ENCODE measurements around the gene BLMH. TPM values are rescaled to one million over a fixed set of nuclear protein-coding genes. Genes with fewer than 3 reads are reported as not detected.

BLMH gene
- total and polyA plus RNA-seq, 2 donors (not counting 3 experiments of a cell fraction or from before 2014, with no cell fraction given), result 24.6 to 65.8 TPM

GRCh38 chr17:30218799-30219198 lies 72.9 kb downstream of the BLMH start:
- Histone ChIP-seq H3K27me3 (ENCODE audit: control insufficient read depth in 2 of 2, insufficient read depth in 2 of 2, low read length in 2 of 2) (peaks cover 16% of the 10 kb centered on the region in 2 experiments), H3K9me3 (replicated peaks; ENCODE audit: control insufficient read depth, insufficient read depth, low read length) (no peaks in the 10 kb centered on the region), H4K20me1 (replicated peaks; ENCODE audit: control insufficient read depth, extremely low read depth, insufficient read depth, low read length) (no peaks in the 10 kb centered on the region), H3K9me1 (replicated peaks; ENCODE audit: control insufficient read depth, extremely low read depth, insufficient read depth, low read length) (no peaks in the 10 kb centered on the region), H2AFZ (ENCODE audit: low read depth, low read length) (no peak overlapping the region), H3K9ac (replicated peaks; ENCODE audit: extremely low read depth, insufficient read depth, low read length) (no peak overlapping the region), H3K4me3 (replicated peaks in 1 of 3; ENCODE audit: insufficient read depth in 1 of 3, low read depth in 1 of 3, low read length in 3 of 3) (no peak overlapping the region), H3K4me2 (ENCODE audit: insufficient read depth, low read length) (no peak overlapping the region), H3K79me2 (ENCODE audit: control insufficient read depth, insufficient read depth, low read length) (no peaks in the 10 kb centered on the region), H3K4me1 (ENCODE audit: control insufficient read depth, extremely low read depth, insufficient read depth, low read length) (no peaks in the 10 kb centered on the region), H3K36me3 (ENCODE audit: control insufficient read depth in 2 of 2, extremely low read depth in 1 of 2, insufficient read depth in 2 of 2, low read length in 2 of 2) (no peaks in the 10 kb centered on the region), H3K27ac (ENCODE audit: insufficient read depth, low read depth, low read length) (no peak overlapping the region)
- ChIA-PET CTCF (no interaction called here), POLR2A (no interaction called here)
- TF ChIP-seq, protein P1, sequence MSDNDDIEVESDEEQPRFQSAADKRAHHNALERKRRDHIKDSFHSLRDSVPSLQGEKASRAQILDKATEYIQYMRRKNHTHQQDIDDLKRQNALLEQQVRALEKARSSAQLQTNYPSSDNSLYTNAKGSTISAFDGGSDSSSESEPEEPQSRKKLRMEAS (IDR thresholded peaks at IDR 0.05; ENCODE audit: insufficient read depth, insufficient read length), result no peak
- TF ChIP-seq GATA2 (IDR thresholded peaks at IDR 0.05; ENCODE audit: insufficient read depth, insufficient read length, low read depth, low read length) (no peak), MYC (IDR thresholded peaks at IDR 0.05; ENCODE audit: low read depth, low read length) (no peak)
- DNase-seq (ENCODE audit: low read depth, low spot score) (no peak), FAIRE-seq (no peak)
- BruUV-seq (replicated peaks), result no TSS peak
- dilution Hi-C loops (cut with MboI; ENCODE audit: extremely low pct_ligation_motif_present, low sequenced_read_pairs) (no loop called here), intact Hi-C loops (cut with micrococcal nuclease) (no loop called here)

- BruUV-seq (replicated peaks), result no TSS peak
- CTCF ChIA-PET, result no interaction called here
- dilution Hi-C loops (cut with MboI; ENCODE audit: extremely low pct_ligation_motif_present, low sequenced_read_pairs), result no loop called here
- no peak overlapping the region for H3K4me3 ChIP-seq (replicated peaks in 1 of 3; ENCODE audit: insufficient read depth in 1 of 3, low read depth in 1 of 3, low read length in 3 of 3)
- POLR2A ChIA-PET, result no interaction called here
- peaks cover 16% of the 10 kb centered on the region in 2 experiments for H3K27me3 ChIP-seq (ENCODE audit: control insufficient read depth in 2 of 2, insufficient read depth in 2 of 2, low read length in 2 of 2)
- no peaks in the 10 kb centered on the region for H3K9me3 ChIP-seq (replicated peaks; ENCODE audit: control insufficient read depth, insufficient read depth, low read length)
- H3K9me1 ChIP-seq (replicated peaks; ENCODE audit: control insufficient read depth, extremely low read depth, insufficient read depth, low read length), result no peaks in the 10 kb centered on the region
- FAIRE-seq (no peak), DNase-seq (ENCODE audit: low read depth, low spot score) (no peak)
- H3K27ac ChIP-seq (ENCODE audit: insufficient read depth, low read depth, low read length), result no peak overlapping the region
- no peaks in the 10 kb centered on the region for H3K4me1 ChIP-seq (ENCODE audit: control insufficient read depth, extremely low read depth, insufficient read depth, low read length)
- H3K4me2 ChIP-seq (ENCODE audit: insufficient read depth, low read length), result no peak overlapping the region
- intact Hi-C loops (cut with micrococcal nuclease), result no loop called here
- no peak overlapping the region for H2AFZ ChIP-seq (ENCODE audit: low read depth, low read length)
- no peaks in the 10 kb centered on the region for H3K79me2 ChIP-seq (ENCODE audit: control insufficient read depth, insufficient read depth, low read length)
- H3K36me3 ChIP-seq (ENCODE audit: control insufficient read depth in 2 of 2, extremely low read depth in 1 of 2, insufficient read depth in 2 of 2, low read length in 2 of 2), result no peaks in the 10 kb centered on the region
- TF ChIP-seq JUN (IDR thresholded peaks at IDR 0.05; ENCODE audit: borderline replicate concordance, insufficient read depth, insufficient read length, low read depth) (no peak), GATA2 (IDR thresholded peaks at IDR 0.05; ENCODE audit: insufficient read depth, insufficient read length, low read depth, low read length) (no peak), POLR2AphosphoS5 (IDR thresholded peaks at IDR 0.05; ENCODE audit: insufficient read depth, low read depth, low read length) (no peak), EZH2 (IDR thresholded peaks at IDR 0.05; ENCODE audit: borderline replicate concordance, low read depth, low read length, severe bottlenecking) (no peak)
- TF ChIP-seq, protein P2, sequence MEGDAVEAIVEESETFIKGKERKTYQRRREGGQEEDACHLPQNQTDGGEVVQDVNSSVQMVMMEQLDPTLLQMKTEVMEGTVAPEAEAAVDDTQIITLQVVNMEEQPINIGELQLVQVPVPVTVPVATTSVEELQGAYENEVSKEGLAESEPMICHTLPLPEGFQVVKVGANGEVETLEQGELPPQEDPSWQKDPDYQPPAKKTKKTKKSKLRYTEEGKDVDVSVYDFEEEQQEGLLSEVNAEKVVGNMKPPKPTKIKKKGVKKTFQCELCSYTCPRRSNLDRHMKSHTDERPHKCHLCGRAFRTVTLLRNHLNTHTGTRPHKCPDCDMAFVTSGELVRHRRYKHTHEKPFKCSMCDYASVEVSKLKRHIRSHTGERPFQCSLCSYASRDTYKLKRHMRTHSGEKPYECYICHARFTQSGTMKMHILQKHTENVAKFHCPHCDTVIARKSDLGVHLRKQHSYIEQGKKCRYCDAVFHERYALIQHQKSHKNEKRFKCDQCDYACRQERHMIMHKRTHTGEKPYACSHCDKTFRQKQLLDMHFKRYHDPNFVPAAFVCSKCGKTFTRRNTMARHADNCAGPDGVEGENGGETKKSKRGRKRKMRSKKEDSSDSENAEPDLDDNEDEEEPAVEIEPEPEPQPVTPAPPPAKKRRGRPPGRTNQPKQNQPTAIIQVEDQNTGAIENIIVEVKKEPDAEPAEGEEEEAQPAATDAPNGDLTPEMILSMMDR (IDR thresholded peaks at IDR 0.05; ENCODE audit: extremely low read depth in 1 of 2, insufficient read depth in 1 of 2, low read depth in 1 of 2, low read length in 2 of 2), result no peak
- no peak overlapping the region for H3K9ac ChIP-seq (replicated peaks; ENCODE audit: extremely low read depth, insufficient read depth, low read length)
- no peaks in the 10 kb centered on the region for H4K20me1 ChIP-seq (replicated peaks; ENCODE audit: control insufficient read depth, extremely low read depth, insufficient read depth, low read length)
Measured at GRCh38 chr17:30217746-30218245, 73.9 kb downstream of the BLMH start.

Measured in endothelial cell of umbilical vein (primary cell).